ENCODE measurements around the gene THY1. TPM values are rescaled to one million over a fixed set of nuclear protein-coding genes. Genes with fewer than 3 reads are reported as not detected.
A peak's percentile ranks its signal among the peaks of the same experiment; 100 is the strongest.
"Not testable (repeated sequence)": the region's sequence is repeated elsewhere in the genome, so short reads cannot be mapped to it uniquely, and the experiment has no call there.

THY1 gene
- total RNA-seq, 1 donor from 2014 or later = 2.1 TPM

GRCh38 chr11:119414734-119415133, 8.2 kb downstream of the THY1 start:
- no peak for FAIRE-seq
- DNase-seq (ENCODE audit: low read depth) = no peak
- Histone ChIP-seq H3K4me3 (ENCODE audit: low read depth, low read length) (no peak overlapping the region), H3K36me3 (ENCODE audit: control insufficient read depth, insufficient read depth, low read length) (no peaks in the 10 kb centered on the region), H3K27me3 (ENCODE audit: control insufficient read depth, insufficient read depth, low read length) (no peaks in the 10 kb centered on the region)
- no peak for TF ChIP-seq CTCF (IDR thresholded peaks at IDR 0.05; ENCODE audit: insufficient read depth, low read length, severe bottlenecking)

GRCh38 chr11:119414321-119414720, 8.7 kb downstream of the THY1 start:
- FAIRE-seq = no peak
- H3K36me3 ChIP-seq (ENCODE audit: control insufficient read depth, insufficient read depth, low read length) = no peaks in the 10 kb centered on the region
- DNase-seq (ENCODE audit: low read depth) = no peak
- H3K4me3 ChIP-seq (ENCODE audit: low read depth, low read length) = no peak overlapping the region
- no peaks in the 10 kb centered on the region for H3K27me3 ChIP-seq (ENCODE audit: control insufficient read depth, insufficient read depth, low read length)
- no peak for TF ChIP-seq CTCF (IDR thresholded peaks at IDR 0.05; ENCODE audit: insufficient read depth, low read length, severe bottlenecking)

GRCh38 chr11:119412072-119412471, 10.9 kb downstream of the THY1 start:
- no peak for FAIRE-seq
- DNase-seq (ENCODE audit: low read depth) = no peak
- no peaks in the 10 kb centered on the region for H3K27me3 ChIP-seq (ENCODE audit: control insufficient read depth, insufficient read depth, low read length)
- TF ChIP-seq CTCF (IDR thresholded peaks at IDR 0.05; ENCODE audit: insufficient read depth, low read length, severe bottlenecking) = no peak
- H3K36me3 ChIP-seq (ENCODE audit: control insufficient read depth, insufficient read depth, low read length) = no peaks in the 10 kb centered on the region
- H3K4me3 ChIP-seq (ENCODE audit: low read depth, low read length) = no peak overlapping the region

DNA sequence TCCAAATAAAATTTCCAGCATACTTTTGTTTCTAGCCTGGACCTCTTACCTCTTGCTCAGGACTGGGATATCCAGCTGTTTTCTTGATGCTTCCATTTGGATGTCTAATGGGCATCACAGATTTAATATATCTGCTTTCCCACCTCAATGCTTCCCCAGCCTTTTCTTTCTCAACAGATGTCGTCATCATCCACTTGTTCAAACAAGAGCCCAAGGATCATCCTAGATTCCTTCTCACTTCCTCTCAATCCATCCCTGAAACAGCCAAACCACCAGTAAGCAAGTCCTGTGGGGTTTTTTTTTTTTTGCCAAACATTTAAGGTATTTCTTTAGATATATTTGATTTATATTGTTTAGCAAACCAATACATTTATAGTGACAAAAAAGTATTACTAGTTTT, 12.5 kb downstream of the THY1 start:
- Histone ChIP-seq H3K36me3 (ENCODE audit: control insufficient read depth, insufficient read depth, low read length) (no peaks in the 10 kb centered on the region), H3K27me3 (ENCODE audit: control insufficient read depth, insufficient read depth, low read length) (no peaks in the 10 kb centered on the region), H3K4me3 (ENCODE audit: low read depth, low read length) (no peak overlapping the region)
- no peak for TF ChIP-seq CTCF (IDR thresholded peaks at IDR 0.05; ENCODE audit: insufficient read depth, low read length, severe bottlenecking)
- FAIRE-seq (no peak), DNase-seq (ENCODE audit: low read depth) (peak; percentile 44)

DNA sequence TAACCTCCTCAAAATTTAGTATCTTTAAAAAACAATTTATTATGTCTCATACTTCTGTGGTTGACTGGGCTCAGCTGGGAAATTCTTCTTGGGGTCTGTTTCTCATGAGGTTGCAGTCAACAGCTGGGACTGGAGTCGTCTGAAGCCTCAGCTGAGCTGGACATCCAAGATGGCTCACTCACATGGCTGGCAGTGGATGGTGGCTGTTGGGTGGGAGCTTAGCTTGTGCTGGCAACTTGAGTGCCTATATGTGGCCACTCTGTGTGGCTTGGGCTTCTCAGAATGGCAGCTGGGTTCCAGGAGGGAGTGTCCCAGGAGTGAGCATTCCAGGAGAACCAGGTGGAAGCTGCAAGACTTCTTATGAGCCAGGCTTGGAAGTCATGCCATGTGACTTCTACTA, 13.2 kb downstream of the THY1 start:
- DNase-seq (ENCODE audit: low read depth) = no peak
- H3K27me3 ChIP-seq (ENCODE audit: control insufficient read depth, insufficient read depth, low read length) = no peaks in the 10 kb centered on the region
- no peak for TF ChIP-seq CTCF (IDR thresholded peaks at IDR 0.05; ENCODE audit: insufficient read depth, low read length, severe bottlenecking)
- no peak overlapping the region for H3K4me3 ChIP-seq (ENCODE audit: low read depth, low read length)
- peak; percentile 47 for FAIRE-seq
- no peaks in the 10 kb centered on the region for H3K36me3 ChIP-seq (ENCODE audit: control insufficient read depth, insufficient read depth, low read length)

DNA sequence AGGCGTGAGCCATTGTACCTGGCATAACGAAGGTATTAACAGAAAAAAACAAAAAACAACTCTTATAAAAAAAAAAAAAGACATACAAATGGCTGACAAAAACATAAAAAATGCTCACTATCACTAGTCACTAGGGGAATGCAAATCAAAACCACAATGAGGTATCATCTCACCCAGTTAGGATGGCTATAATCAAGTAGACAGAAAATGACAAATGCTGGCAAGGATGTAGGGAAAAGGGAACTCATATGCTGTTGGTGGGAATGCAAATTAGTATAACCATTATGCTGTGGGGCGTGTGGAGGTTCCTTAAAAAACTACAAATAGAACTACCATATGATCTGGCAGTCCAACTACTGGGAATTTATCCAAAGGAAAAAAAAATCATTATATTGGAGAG, 17.0 kb downstream of the THY1 start:
- no peak for TF ChIP-seq CTCF (IDR thresholded peaks at IDR 0.05; ENCODE audit: insufficient read depth, low read length, severe bottlenecking)
- H3K36me3 ChIP-seq (ENCODE audit: control insufficient read depth, insufficient read depth, low read length) = no peaks in the 10 kb centered on the region
- DNase-seq (ENCODE audit: low read depth) (no peak), FAIRE-seq (no peak)
- no peak overlapping the region for H3K4me3 ChIP-seq (ENCODE audit: low read depth, low read length)
- H3K27me3 ChIP-seq (ENCODE audit: control insufficient read depth, insufficient read depth, low read length) = no peaks in the 10 kb centered on the region

DNA sequence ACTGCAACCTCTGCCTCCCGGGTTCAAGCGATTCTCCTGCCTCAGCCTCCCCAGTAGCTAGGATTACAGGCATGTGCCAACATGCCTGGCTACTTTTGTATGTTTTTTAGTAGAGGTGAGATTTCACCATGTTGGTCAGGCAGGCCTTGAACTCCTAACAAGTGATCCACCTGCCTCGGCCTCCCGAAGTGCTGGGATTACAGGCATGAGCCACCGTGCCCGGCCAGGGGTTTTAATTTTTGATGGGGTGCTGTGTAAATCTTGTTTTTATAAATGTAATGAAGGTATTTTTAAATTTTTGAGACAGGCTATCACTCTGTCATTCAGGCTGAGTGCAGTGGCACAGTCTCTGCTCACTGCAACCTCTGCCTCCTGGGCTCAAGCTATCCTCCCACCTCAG, 17.5 kb downstream of the THY1 start:
- not testable (repeated sequence) for FAIRE-seq; DNase-seq (ENCODE audit: low read depth); H3K4me3 ChIP-seq (ENCODE audit: low read depth, low read length); H3K36me3 ChIP-seq (ENCODE audit: control insufficient read depth, insufficient read depth, low read length); H3K27me3 ChIP-seq (ENCODE audit: control insufficient read depth, insufficient read depth, low read length)

All from bronchial epithelial cell (primary cell).